B cell (primary cell): ENCODE measurements around the gene SLC1A2. TPM values are rescaled to one million over a fixed set of nuclear protein-coding genes. Genes with fewer than 3 reads are reported as not detected.

Experiments used
- ATAC-seq: fragments of 200-7000 bp; cut with Tn5 transposase; one replicate; pipeline ENCODE4 v1.10.0; 2021; ENCODE audit warnings: low read depth, mild to moderate bottlenecking, moderate number of reproducible peaks, moderate library complexity
- CTCF ChIA-PET: fragments of 350-600 bp; sonication (Branson Sonifier 250); formaldehyde crosslinking; loops from one replicate; lab custom pipeline; 2021; ENCODE audit warnings: antibody characterized with exemption, inconsistent platforms; lab: Charles Lee
- POLR2A ChIA-PET: fragments of 350-600 bp; sonication (Branson Sonifier 250); formaldehyde crosslinking; loops from one replicate; lab custom pipeline; 2021; ENCODE audit warnings: antibody characterized with exemption; lab: Charles Lee
- DNase-seq: peaks from one replicate; pipeline ENCODE4 v3.0.0; 2013
- H2AFZ ChIP-seq: 2 replicates; pipeline ENCODE4 v1.6.1; 2012; ENCODE audit warnings: mild to moderate bottlenecking, low read depth, low read length; ENCODE audit not compliant: insufficient read depth, poor library complexity, severe bottlenecking
- H3K27ac ChIP-seq, 2 donors: 1 replicate in 1 of 2; 2 replicates in 1 of 2; pipeline ENCODE4 v1.5.1; 2012 to 2013; ENCODE audit warnings: low read length in 2 of 2, mild to moderate bottlenecking in 2 of 2, moderate library complexity in 1 of 2
- H3K27me3 ChIP-seq, 4 experiments: fragments of 200-600 bp in 1 of 4; sonication (generic) in 1 of 4; replicated peaks in 1 of 4; 1 replicate in 2 of 4; 2 replicates in 2 of 4; pipeline versions ENCODE4 v1.6.1 to v1.7.0; 2013 to 2016; ENCODE audit warnings: low read length in 3 of 4, mild to moderate bottlenecking in 2 of 4, mixed read lengths in 1 of 4, moderate library complexity in 1 of 4; ENCODE audit not compliant: insufficient read depth in 4 of 4, control insufficient read depth in 3 of 4; ENCODE audit errors: control extremely low read depth in 1 of 4
- H3K36me3 ChIP-seq, 2 experiments: replicated peaks in 1 of 2; 1 replicate in 1 of 2; 2 replicates in 1 of 2; pipeline versions ENCODE4 v1.6.1 to v1.7.1; 2013; ENCODE audit warnings: low read length in 1 of 2; ENCODE audit not compliant: insufficient read depth in 2 of 2, control insufficient read depth in 1 of 2; ENCODE audit errors: control extremely low read depth in 1 of 2, extremely low read depth in 1 of 2
- H3K4me1 ChIP-seq, 2 donors: fragments of 200-600 bp in 1 of 2; sonication (generic) in 1 of 2; 1 replicate in 1 of 2; 2 replicates in 1 of 2; pipeline versions ENCODE4 v1.5.1 to v1.6.1; 2013 to 2017; ENCODE audit warnings: low read length in 2 of 2; ENCODE audit not compliant: control insufficient read depth in 2 of 2, insufficient read depth in 2 of 2
- H3K4me2 ChIP-seq: replicated peaks from 2 replicates; pipeline ENCODE3; 2012; ENCODE audit warnings: mild to moderate bottlenecking, low read depth, low read length; ENCODE audit not compliant: poor library complexity, severe bottlenecking
- H3K4me3 ChIP-seq, 5 experiments: fragments of 200-600 bp in 1 of 5; sonication (generic) in 1 of 5; 1 replicate in 3 of 5; 2 replicates in 2 of 5; pipeline versions ENCODE4 v1.5.1 to v1.7.0; 2011 to 2016; ENCODE audit warnings: low read length in 4 of 5, mild to moderate bottlenecking in 4 of 5, low read depth in 2 of 5, control low read depth in 1 of 5, moderate library complexity in 1 of 5; ENCODE audit not compliant: insufficient read depth in 1 of 5; ENCODE audit errors: control extremely low read depth in 1 of 5, extremely low read depth in 1 of 5
- H3K79me2 ChIP-seq: fragments of 200-600 bp; sonication (generic); one replicate; pipeline ENCODE4 v1.6.0; 2016; ENCODE audit warnings: low read length; ENCODE audit not compliant: control insufficient read depth, insufficient read depth
- H3K9ac ChIP-seq: fragments of 200-600 bp; sonication (generic); 2 replicates; pipeline ENCODE4 v1.6.1; 2017; ENCODE audit warnings: mild to moderate bottlenecking, low read length, moderate library complexity
- H3K9me3 ChIP-seq, 3 donors: one replicate each; pipeline versions ENCODE4 v1.6.1 to v1.7.1; 2013; ENCODE audit warnings: low read length in 2 of 3; ENCODE audit not compliant: control insufficient read depth in 2 of 3, insufficient read depth in 1 of 3; ENCODE audit errors: control extremely low read depth in 1 of 3
- H4K20me1 ChIP-seq: 2 replicates; pipeline ENCODE4 v1.6.0; 2012; ENCODE audit warnings: mild to moderate bottlenecking, low read length; ENCODE audit not compliant: insufficient read depth, control insufficient read depth, poor library complexity, severe bottlenecking
- H3K27ac Mint-ChIP-seq: one replicate; pipeline ENCODE4 v1.8.0; 2021; ENCODE audit warnings: mixed read lengths
- H3K27me3 Mint-ChIP-seq: one replicate; pipeline ENCODE4 v1.8.0; 2021; ENCODE audit warnings: mixed read lengths
- H3K4me1 Mint-ChIP-seq: one replicate; pipeline ENCODE4 v1.8.0; 2021; ENCODE audit warnings: mixed read lengths
- H3K4me3 Mint-ChIP-seq: one replicate; pipeline ENCODE4 v1.8.0; 2021; ENCODE audit warnings: mixed read lengths
- H3K9me3 Mint-ChIP-seq: one replicate; pipeline ENCODE4 v1.8.0; 2022; ENCODE audit warnings: mixed read lengths; ENCODE audit not compliant: insufficient read depth
- EZH2 ChIP-seq: IDR thresholded peaks from 2 replicates; pipeline ENCODE4 v1.6.1; 2012; ENCODE audit warnings: borderline replicate concordance, low read depth, mild to moderate bottlenecking, moderate library complexity, low read length; ENCODE audit not compliant: insufficient read depth, poor library complexity, severe bottlenecking
- WGBS: methylation state at CpG from one replicate; pipeline ENCODE4 v1.1.5; 2013; ENCODE audit warnings: missing lambda C conversion rate; ENCODE audit not compliant: insufficient coverage; 5-methylcytosine and 5-hydroxymethylcytosine counted together
- intact Hi-C: fragments of 100-400 bp; cut with micrococcal nuclease; formaldehyde crosslinking; loops from one replicate; pipeline ENCODE4 v1.10.0; 2022
- polyA plus RNA-seq: library from polyadenylated mRNA; depleted of rRNA; stranded (reverse); fragments of >200 nt; gene quantifications from 2 replicates; pipeline ENCODE4 v1.2.3, GENCODE V29; 2012
- total RNA-seq, 2 donors: library from RNA; stranded (reverse); fragments of 120-200 nt in 1 of 2; gene quantifications; 1 replicate in 1 of 2; 2 replicates in 1 of 2; pipeline versions ENCODE4 v1.2.3 to v1.2.4, GENCODE V29; 2013 to 2022
- TF ChIP-seq, protein P1 (sequence below): fragments of 200-600 bp; IDR thresholded peaks from one replicate; pipeline ENCODE4 v1.8.0; 2022; ENCODE audit warnings: antibody characterized with exemption, mild to moderate bottlenecking

SLC1A2 gene
- total and polyA plus RNA-seq, 2 donors (not counting 1 experiment from before 2014, with no cell fraction given): not detected

DNA sequence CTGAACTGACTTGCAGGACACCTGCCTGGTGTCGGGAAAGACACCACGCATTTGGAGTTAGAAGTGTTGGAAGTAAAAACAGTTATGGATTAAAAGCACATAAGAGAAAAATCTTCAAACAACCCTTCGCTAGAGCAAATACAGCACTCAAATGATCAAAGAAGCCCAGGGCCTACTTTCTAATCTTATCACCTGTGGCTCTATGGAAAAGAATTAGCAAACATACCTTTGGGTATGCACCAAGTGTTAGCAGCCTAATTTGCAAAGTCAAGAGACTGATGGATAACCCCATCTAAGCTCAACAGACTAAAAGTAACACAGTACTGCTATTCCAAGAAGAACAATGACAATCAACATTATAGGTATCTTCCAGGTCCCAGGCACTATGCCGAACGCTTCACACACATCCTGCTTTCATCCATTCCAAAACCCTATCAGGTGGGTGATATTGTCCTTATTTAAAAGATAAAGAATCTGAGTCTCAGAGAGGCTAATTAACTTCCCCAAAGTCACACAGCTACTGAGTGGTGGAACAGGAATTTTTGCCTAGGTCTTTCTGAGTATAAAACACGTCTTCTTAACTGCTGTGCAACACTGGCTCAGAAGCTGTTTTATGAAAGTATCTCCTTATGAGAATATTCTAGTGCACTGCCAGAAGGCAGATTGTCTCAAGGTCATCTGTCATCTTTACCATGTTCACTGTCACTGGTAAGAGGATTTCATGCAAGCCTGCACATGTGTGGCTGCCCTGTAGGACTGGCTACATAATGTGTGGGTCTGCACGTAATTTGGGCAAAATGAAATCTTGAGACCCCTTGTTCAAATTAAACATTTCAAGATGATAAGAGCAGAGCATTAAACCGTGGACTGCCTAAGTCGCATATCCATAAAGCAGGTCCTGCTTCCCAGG, 16.4 kb downstream of the SLC1A2 start:
- Histone ChIP-seq H3K27ac (no peak overlapping the region), H3K4me2 (no peak overlapping the region), H3K36me3 (no peaks in the 10 kb centered on the region), H3K9me3 (peaks cover 0 to 1% (median 0%) of the 10 kb centered on the region in 3 donors), H3K4me3 (no peak overlapping the region), H4K20me1 (no peaks in the 10 kb centered on the region), H3K79me2 (no peaks in the 10 kb centered on the region), H3K9ac (no peak overlapping the region), H3K4me1 (no peaks in the 10 kb centered on the region), H3K27me3 (peaks cover 0 to 7% (median 1%) of the 10 kb centered on the region in 4 experiments), H2AFZ (no peak overlapping the region)
- H3K4me1 Mint-ChIP-seq: no peaks in the 10 kb centered on the region
- H3K4me3 Mint-ChIP-seq: no peak overlapping the region
- no peaks in the 10 kb centered on the region for H3K9me3 Mint-ChIP-seq
- ChIA-PET POLR2A (no interaction called here), CTCF (interaction anchor here (0.6 to 2.5 kb wide), 5 partner anchors 9 to 875 kb away, joined by 3 to 11 read pairs (median 6); no protein-coding TSS in a partner anchor)
- no peak overlapping the region for H3K27ac Mint-ChIP-seq
- ATAC-seq (no peak), DNase-seq (no peak)
- H3K27me3 Mint-ChIP-seq: peaks cover 15% of the 10 kb centered on the region
- no peak for TF ChIP-seq EZH2
- TF ChIP-seq, protein P1, sequence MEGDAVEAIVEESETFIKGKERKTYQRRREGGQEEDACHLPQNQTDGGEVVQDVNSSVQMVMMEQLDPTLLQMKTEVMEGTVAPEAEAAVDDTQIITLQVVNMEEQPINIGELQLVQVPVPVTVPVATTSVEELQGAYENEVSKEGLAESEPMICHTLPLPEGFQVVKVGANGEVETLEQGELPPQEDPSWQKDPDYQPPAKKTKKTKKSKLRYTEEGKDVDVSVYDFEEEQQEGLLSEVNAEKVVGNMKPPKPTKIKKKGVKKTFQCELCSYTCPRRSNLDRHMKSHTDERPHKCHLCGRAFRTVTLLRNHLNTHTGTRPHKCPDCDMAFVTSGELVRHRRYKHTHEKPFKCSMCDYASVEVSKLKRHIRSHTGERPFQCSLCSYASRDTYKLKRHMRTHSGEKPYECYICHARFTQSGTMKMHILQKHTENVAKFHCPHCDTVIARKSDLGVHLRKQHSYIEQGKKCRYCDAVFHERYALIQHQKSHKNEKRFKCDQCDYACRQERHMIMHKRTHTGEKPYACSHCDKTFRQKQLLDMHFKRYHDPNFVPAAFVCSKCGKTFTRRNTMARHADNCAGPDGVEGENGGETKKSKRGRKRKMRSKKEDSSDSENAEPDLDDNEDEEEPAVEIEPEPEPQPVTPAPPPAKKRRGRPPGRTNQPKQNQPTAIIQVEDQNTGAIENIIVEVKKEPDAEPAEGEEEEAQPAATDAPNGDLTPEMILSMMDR: no peak
- intact Hi-C loops: no loop called here
- WGBS: 95% methylated on average over 4 of the region's 9 CpGs

DNA sequence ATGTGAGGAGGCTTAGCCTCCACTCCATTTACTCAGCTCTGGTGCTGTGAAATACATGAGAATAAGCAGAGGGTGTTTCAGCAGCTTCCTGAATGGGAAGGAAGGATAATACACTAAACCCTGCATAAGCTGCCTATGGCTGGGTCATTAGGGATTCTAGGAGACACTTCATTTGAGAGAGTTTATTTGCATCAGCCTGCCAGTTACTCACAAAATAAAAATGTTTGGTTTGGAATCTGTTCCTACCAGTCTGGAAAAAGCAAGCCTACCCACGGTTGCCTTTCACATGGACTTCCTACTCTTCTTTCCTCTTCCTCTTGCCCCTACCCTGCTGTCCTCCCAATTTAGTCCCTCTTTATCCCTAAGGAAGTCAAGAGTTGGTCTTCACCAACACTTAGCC, 20.5 kb downstream of the SLC1A2 start:
- Histone ChIP-seq H3K9ac (no peak overlapping the region), H3K9me3 (peaks cover 0 to 1% (median 0%) of the 10 kb centered on the region in 3 donors), H2AFZ (no peak overlapping the region), H3K27me3 (peaks cover 0 to 4% (median 1%) of the 10 kb centered on the region in 4 experiments), H3K79me2 (no peaks in the 10 kb centered on the region), H3K27ac (no peak overlapping the region), H3K4me3 (no peak overlapping the region), H4K20me1 (no peaks in the 10 kb centered on the region), H3K4me1 (no peaks in the 10 kb centered on the region), H3K4me2 (no peak overlapping the region), H3K36me3 (no peaks in the 10 kb centered on the region)
- Mint-ChIP-seq H3K27me3 (peaks cover 20% of the 10 kb centered on the region), H3K4me3 (no peak overlapping the region), H3K4me1 (no peaks in the 10 kb centered on the region), H3K9me3 (no peaks in the 10 kb centered on the region), H3K27ac (no peak overlapping the region)
- ChIA-PET CTCF (interaction anchor here (1.5 kb wide), 1 partner anchor 473 kb away, joined by 3 read pairs; no protein-coding TSS in a partner anchor), POLR2A (interaction anchor here (0.6 kb wide), 1 partner anchor 470 kb away, joined by 4 read pairs; no protein-coding TSS in a partner anchor)
- DNase-seq (no peak), ATAC-seq (no peak)
- 63% methylated on average over 1 of the region's 1 CpG for WGBS
- TF ChIP-seq, protein P1: no peak
- no peak for TF ChIP-seq EZH2
- intact Hi-C loops: no loop called here
